HG03025 (cell line): Measurements from ENCODE around the gene IFT20.
A peak's percentile ranks its signal among the peaks of the same experiment; 100 is the strongest.

Source experiments
- ATAC-seq: cut with Tn5 transposase; IDR thresholded peaks from one replicate; pipeline ENCODE4 v1.9.1; 2021; ENCODE audit warnings: mild to moderate bottlenecking, moderate library complexity; ENCODE audit not compliant: unreplicated experiment, low FRiP score

IFT20 gene

DNA sequence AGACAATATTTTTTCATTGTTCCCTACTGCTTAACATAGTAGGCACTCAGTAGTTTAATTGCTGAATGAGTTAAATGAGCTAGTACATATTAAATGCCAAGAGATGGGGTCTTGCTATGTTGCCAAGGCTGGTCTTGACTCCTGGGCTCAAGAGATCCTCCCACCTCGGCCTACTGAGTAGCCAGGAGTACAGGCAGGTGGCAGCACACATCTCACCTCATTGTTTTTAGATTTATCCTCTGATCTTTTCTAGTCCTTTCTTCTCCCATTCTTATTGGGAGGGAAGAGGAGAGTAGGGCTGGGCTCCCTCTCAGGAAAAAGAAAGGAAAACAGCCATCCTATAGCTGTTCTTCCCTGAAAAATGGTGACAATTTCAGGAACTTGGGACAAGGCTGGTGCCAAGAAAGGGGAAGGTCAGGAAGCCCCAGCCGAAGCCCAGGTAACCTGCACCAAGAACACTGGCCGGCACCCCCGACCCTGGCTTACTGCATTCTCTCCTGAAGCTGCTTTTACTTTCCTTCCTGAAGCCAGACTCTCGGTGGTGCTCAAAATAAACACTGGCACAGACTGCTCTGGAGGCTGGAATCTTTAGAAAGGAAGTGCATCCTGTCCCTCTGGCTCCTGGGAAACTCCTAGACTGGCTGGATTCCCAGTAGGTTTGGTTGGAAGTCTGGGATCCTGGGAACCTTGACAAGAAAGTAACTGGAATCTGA, 2.9 kb upstream of the IFT20 start:
- no peak for ATAC-seq

DNA sequence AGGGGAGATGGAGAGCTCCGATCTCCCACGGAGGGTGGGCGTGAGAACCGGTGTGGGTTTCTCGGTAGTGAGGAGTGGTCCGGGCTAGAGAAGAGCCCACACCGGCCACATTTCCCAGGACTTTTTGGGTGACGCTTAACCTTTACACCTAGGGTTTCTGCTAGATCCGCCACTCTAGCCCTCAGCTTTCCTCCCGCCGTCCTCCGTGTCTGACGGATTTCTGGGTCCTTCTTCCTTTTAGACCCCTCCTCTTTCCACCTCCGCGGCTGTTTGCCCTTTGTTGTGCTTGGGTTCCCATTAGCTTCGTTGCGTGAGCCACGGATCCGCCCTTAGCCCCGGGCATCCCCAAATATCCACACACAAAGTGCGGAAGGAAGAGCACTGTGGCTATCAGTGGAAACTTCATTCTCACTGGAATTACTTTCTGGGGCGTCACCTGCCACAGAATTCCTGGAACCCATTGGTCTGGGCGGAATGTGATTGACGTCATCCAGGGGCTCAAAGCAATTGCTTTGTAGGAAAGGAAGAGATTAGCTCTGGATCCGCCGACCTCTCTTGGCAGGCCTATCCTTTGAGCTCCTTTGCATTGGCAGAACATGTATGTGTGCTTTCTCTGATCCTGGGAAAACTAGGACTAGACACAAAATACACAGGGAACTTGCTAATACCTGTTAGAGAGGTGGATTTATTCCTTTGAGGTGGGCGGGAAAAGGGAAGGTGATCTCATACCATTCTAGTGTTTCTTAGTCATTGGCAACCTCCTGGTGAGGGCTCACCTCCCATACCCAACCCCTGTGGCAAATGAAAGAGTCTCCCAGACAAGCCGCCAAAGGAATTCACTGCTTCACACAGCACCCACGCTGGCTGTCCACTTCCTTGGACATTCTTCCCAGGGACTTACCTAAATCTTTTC, 943 bp upstream of the IFT20 start:
- ATAC-seq, result no peak

DNA sequence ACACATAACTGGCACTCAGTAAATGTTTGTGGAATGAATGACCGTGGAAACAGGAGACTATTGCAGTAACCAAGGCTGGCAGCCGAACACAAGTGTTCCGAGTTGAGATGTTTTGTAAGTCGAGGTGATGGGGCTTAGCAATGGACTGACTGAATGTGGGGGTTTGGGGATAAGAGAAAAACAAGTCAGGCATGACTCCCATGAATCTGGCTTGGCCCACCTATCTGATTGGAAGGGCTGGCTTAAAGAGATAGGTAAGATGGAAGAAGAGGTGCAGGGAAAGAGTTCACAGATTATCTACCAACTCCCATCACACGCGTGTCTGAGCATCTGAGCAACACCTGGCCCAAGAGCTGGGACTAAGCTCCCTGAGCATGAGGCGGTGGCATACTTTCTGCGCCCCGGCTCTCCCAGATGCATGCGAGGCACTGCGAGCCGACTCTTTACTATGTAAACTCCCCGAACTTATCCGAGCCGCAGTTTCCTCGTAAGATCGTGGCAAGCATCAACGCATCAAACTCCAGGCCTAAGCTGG, 539 bp downstream of the IFT20 start:
- ATAC-seq, result no peak

DNA sequence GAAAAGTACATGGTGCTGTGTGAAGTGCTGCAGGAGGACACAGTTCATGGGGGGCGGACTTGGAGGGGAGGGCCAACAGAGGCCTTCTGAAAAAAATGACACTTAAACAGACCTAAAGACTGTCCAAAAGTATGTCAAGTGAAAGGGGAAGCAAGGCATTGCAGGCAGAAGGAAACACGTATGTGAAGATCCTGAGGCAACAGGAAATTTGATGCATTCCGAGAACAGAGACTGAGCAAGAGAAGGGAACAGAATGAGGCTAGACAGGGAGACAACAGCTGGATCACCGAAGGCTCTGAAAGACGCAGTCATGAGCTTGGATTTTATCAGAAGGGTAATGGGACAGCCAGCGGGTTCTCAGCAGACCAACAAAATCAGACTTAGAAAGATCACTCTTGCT, 1.1 kb downstream of the IFT20 start:
- ATAC-seq, result no peak

DNA sequence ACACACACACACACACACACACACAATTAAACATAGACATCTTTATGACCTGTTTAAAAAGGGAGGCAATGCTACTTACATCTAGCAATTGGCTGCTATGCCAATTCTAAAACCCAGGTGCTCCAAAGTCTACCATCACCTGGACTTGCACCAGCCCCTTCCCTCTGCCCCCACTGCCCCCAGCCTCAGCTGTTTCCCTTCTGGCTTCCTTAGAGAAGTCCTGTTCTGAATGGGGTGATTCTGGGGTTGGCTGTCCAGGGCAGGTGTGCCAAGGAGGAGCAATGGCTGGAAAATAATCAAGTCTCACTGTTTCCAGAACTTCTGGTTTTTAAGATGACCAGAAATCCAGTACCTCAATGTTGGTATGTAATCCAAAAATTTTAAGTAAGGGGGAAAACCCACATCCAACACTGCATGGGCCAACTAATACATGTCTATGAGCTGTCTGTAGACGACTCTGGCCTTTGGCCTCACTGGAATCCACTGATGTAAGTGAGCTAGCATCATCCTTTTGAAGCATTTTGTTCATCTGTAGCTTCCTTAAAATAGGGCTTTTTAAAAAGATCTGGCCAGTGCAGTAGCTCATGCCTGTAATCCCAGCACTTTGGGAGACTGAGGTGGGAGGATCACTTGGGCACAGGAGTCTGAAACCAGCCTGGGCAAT, 2.1 kb downstream of the IFT20 start:
- ATAC-seq, result no peak

DNA sequence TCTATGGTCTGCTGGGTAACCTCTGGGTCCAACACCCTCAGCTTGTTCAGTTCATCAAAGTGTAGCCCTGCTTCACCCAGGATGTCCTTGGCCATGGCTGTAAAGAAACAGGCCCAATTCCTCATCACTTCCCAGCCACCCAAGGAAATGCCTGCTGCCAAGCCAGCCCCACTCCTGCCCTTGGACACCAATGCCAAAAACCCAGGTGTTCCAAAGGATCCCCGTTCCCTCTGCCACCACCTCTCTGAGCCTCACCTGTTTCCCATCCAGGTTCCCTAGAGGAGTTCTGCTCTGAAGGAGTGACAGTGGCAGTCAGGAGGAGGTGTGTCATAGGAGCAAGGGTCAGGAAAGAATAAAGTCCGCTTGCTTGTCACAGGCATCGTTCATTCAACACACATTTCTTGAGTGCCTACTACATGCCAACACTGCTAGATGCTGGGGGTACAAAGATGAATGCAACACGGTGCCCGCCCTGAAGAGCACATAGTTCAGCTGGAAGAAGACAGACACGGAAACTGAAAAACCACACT, 3.3 kb downstream of the IFT20 start:
- no peak for ATAC-seq

DNA sequence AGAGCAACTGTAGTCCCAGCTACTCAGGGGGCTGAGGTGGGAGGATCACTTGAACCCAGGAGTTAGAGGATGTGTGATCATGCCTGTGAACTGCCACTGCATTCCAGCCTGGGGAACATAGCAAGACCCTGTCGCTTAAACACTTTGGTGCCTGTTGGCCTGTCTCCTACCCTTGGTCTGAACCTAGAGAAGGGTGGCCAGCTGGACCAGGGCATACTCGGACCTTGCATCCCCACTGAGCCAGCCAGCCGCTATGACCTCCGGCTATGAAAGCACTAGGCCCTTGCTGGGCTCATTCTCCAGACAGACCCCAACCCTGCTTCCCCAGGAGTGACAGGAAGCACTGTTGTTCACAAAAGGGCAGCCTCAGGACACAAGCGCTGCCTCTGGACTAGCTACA, 4.6 kb downstream of the IFT20 start:
- no peak for ATAC-seq

DNA sequence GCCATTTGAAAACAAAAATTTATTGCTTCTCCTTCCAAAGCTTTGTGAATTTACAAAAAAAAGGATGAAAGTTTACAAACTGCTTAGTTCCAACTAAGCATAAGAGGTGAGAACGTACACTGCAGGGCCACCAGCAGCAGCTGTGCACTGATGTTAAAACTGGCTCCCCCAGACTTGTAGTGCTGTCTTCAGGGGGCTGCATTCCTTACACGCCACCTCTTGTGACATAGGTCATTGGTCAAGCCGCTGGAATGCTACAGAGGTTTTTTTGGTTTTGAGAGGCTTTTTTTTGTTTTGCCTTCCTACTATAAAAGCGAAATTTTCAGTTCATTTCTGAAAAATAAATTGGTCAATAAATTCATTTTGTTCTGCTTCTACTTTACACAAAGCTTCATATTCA, 6.9 kb downstream of the IFT20 start:
- no peak for ATAC-seq

DNA sequence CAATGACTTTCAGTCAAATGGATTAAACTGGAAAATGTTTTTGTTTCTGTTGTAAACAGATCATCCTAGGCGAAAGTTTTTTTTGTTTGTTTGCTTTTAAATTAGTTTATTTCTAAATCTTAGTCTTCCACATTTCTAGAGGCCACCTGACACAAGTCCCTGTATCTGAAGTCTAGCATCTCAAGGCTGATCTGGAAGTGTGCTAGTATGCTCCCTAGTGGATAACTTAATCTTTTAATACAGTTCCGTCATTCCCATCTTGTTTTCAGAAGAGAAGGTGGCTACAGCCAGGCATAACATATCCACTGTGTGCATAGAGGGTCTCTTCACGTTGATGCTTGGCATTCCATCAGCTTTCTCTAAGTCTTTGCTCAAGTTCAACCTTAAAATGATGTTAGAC, 7.6 kb downstream of the IFT20 start:
- ATAC-seq, result no peak

DNA sequence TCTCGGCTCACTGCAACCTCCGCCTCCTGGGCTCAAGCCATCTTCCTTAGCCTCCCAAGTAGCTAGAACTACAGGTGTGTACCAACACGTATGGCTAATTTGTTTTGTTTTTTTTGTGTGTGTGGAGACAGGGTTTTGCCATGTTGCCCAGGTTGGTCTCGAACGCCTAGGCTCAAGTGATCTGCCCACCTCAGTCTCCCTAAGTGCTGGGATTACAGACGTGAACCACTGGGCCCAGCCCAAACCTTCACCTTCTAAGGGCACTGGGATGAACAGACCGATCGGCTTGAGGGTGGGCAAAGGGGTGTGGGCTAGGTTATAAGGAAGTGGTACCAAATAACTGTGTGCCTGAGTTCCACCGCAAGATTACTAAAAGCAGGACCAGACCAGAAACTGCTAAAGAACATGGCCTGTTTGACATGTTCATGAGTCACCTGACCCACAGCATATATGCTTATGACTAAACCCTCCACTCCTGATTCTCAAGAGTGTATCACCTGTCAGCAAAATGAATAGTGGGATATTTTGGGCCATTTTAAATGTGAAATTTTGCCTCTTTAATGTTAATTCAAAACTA, 8.2 kb downstream of the IFT20 start:
- ATAC-seq, result no peak

DNA sequence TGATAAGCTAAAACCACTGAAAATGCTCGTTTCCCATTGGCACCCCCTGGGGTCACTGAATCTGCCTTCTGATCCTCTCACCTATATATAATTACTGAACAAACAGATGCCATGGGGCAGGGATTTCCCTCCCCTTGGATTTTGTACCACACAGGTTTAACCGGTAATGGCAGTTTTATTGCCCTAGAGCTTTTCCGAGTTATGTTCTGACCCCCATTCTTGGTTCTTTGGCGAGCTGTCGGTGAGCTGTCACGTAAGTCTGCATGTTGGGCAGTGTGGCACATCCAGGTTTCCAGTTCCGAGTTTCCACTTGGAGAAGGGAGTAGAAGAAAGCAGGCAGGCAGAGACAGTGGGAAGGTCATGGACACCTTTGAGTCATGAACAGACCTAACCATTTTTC, 9.2 kb downstream of the IFT20 start:
- ATAC-seq, result no peak

DNA sequence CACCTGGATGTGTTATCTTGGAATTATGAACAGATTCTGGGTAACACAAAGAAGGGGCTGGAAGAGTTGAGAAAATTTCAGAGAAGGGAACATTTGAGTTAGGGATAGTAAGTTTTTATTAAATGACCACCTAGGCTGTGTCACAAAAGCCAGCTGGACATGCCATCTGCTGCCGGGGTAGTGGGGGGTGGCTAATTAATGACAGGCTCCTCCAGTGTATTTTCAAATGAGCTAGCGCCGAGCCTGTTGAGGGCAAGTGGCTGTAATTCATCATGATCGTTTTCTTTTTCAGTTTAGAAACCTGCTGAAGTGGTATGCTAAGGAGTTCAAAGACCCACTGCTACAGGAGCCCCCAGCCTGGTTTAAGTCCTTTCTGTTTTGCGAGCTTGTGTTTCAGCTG, 10.1 kb downstream of the IFT20 start:
- ATAC-seq, result no peak

DNA sequence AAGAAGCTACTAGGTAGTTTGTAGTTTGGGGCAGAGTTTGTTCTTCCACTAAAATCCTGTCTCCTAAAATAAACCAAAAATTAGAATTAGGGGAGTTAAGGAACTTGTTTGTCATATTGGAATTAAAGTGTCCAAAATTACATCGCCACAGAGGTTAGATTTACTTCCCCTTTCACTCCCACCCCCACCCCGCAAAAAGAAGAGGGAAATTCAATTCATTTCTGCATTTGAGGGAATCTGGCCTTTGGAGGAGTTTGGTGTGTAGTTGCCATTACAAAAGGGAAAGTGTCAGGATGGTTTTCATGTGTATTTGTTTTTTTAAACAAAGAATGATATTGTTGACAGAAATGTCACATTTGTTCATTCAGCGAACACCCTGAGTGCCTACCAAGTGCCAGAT, 10.5 kb downstream of the IFT20 start:
- ATAC-seq, result no peak

DNA sequence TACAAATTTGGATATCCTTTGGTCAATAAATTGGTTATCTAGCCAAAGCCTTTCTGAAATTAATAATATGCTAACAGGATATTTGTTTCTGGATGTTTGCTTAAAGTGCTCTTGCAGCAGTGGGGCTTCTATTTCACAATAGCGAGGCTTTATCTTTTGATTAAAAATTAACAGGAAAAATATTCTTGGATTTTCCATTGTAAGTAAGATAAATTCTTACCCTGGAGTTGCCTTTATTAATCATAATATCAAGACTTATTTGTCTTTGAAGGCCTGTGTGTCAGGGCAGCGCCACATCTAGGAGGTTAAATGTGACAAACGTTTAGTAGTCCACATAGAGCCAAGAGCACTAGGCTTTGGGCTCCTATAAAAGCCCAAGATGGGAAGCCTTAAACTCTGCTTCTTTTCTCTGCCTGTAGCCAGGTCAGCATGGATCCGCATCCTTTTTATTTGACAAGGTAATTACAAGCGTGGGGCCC, 11.0 kb downstream of the IFT20 start:
- no peak for ATAC-seq

DNA sequence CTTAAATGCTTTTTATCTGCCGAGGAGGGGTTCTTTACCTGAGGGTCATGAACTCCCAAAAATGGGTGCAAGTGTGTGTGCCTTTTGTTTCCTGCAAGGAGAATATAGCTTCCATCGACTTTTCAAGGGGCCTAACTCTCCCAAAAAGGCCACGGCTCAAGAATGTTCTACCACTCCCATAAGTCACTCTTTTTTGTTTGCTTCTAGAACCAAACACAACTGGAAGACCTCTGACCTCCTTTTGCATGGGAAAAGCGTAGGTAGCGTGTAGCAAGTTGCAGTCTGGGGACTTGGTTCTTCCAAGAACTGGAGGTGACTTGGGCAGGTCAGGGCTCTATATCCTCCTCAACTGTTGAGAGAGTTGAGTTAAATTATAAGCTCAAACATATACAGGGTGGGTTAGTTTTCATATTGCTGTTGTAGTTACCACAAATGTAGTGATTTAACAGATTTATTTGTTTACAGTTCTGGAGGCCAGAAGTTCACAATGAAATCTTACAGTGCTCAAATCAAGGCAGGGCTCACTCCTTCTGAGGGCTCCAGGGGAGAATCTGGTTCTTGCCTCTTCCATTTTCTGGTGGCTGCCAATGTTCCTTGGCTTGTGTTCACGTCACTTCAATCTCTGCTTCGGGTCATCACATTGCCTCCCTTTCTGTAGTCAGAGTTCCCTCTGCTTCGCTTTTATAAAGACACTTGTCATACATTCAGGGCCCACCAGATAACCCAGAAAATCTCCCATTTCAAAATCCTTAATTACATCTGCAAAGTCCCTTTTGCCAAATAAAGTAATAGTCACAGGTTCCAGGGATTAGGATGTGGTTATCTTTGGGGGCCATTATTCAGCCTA, 14.8 kb downstream of the IFT20 start:
- ATAC-seq, result no peak

DNA sequence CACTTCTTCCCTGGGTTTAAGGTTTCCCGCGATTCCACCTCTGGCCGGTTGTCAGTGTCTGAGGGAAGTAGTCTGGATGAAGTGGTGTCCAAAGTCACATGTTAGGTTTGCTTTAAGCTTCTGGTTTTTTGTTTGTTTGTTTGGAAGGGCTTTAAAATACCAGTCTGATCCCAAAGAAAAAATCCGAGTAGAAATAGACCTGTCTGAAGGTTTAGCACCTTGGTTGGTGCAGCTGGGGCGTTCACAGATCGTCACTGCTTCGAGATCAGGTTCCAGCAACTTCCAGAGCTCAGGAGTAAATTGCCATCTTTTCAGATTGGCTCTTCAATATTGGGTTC, 15.7 kb downstream of the IFT20 start:
- ATAC-seq, result no peak

DNA sequence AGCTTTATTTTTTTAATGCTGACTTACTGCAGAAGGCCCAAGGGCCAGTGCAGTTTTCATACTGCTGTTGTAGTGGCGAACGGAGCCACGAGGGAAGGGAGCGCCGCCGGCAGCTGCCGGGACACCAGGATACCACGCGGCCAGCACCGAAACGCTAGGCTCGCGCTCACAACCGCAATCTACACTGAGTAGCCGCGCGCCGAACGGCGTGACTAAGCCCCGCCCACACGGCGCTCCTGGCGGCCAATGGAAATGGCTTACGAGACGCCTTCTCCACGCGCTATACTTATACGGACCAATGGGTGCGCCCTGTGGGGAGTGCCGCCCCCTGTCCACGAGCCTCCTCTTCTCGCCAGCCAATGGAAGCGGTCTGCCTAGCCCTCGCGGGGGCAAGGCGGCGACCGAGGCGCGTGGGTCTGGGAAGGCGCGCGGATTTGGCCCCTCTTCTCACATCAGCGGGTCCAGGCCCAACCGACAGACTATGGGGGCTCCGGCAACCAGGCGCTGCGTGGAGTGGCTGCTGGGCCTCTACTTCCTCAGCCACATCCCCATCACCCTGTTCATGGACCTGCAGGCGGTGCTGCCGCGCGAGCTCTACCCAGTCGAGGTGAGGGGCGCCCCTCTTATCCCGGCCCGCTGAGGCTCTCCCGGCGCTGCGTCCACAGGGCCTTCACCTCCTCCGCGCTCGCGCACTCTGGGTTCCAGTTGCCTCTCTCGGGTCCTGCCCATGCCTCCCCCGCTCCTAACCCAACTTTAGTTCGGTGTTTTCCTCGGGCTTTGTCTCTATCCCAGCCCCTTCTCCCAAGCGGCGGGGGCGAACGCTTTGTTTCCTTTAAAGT, 16.3 kb downstream of the IFT20 start, which contains the start of gene TMEM97:
Gene TMEM97 (plus strand): TSS at position 442 of the 839 bp plus-strand sequence. CDS start 40 bp downstream, at position 482.
- ATAC-seq, result peak; percentile 87

DNA sequence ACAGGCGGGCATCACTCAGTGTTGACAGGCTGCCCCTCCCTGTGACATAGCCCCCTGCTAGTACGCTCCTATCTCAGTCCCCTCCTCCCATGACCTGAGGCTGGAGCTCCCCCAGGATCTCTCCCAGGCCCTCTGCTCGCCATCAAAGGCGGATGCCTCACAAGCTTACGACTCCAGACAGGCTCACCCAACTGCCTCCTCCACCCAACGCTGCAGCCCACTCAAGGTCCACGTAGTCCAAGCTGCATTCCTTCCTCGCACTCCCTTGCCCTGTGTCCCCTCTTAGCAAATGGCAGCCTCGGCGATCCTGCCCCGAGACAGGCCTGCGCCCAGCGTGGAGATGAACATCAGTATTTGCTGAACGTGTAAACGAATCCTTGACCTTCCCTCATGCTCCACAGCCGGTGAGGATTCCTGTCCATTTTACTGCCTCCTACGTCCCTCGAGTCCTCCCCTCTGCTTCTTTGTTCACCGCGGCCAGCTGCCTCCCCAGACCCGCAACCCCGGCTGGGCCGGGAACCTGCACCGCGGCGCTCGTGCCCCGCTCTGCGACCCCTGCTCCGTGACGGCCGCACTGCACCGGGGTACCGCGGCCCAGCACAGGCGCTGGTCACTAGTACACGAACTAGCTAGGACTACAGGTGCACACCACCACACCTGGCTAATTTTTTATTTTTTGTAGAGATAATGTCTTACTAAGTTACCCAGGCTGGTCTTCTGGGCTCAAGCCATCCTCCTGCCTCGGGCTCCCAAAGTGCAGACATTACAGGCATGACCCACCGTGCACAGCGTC, 17.1 kb downstream of the IFT20 start:
- no peak for ATAC-seq
